Measurements from ENCODE around the gene ANKFY1.

GRCh38 chr17:4175921-4176807, 87.6 kb downstream of the ANKFY1 start:
- TF ChIP-seq POLR2A (IDR thresholded peaks at IDR 0.05) (no peak), POLR2AphosphoS5 (IDR thresholded peaks at IDR 0.05; ENCODE audit: insufficient read depth in 1 of 2, low read depth in 1 of 2) (peak in 1 of 2 donors; percentile 17)
- TF ChIP-seq, protein P1, sequence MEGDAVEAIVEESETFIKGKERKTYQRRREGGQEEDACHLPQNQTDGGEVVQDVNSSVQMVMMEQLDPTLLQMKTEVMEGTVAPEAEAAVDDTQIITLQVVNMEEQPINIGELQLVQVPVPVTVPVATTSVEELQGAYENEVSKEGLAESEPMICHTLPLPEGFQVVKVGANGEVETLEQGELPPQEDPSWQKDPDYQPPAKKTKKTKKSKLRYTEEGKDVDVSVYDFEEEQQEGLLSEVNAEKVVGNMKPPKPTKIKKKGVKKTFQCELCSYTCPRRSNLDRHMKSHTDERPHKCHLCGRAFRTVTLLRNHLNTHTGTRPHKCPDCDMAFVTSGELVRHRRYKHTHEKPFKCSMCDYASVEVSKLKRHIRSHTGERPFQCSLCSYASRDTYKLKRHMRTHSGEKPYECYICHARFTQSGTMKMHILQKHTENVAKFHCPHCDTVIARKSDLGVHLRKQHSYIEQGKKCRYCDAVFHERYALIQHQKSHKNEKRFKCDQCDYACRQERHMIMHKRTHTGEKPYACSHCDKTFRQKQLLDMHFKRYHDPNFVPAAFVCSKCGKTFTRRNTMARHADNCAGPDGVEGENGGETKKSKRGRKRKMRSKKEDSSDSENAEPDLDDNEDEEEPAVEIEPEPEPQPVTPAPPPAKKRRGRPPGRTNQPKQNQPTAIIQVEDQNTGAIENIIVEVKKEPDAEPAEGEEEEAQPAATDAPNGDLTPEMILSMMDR (IDR thresholded peaks at IDR 0.05), result no peak

Data from vagina (tissue), 2 donors.